Measurements from ENCODE around the gene MEF2A. TPM values are rescaled to one million over a fixed set of nuclear protein-coding genes. Genes with fewer than 3 reads are reported as not detected.

The MEF2A gene
- total and polyA plus RNA-seq, 9 donors = 25.5 to 82.7 (median 59.9) TPM

GRCh38 chr15:99562238-99562637 lies 3.5 kb upstream of the MEF2A start:
- Histone ChIP-seq H3K36me3 (no peaks in the 10 kb centered on the region), H3K4me1 (ENCODE audit: insufficient read depth) (peaks cover 3% of the 10 kb centered on the region), H3K4me3 (no peak overlapping the region), H3K9me3 (no peaks in the 10 kb centered on the region), H3K27ac (no peak overlapping the region), H3K27me3 (no peaks in the 10 kb centered on the region)
- no peak for TF ChIP-seq CTCF (IDR thresholded peaks at IDR 0.05)
- no peak for TF ChIP-seq EP300 (IDR thresholded peaks at IDR 0.05)
- TF ChIP-seq POLR2A (IDR thresholded peaks at IDR 0.05) = no peak
- intact Hi-C loops (cut with DNase I) = loop anchor here in 1 of 4 donors (10.0 kb wide), 2 partner anchors 157 to 277 kb away; no protein-coding TSS in a partner anchor
- 80 to 93% (median 80%) methylated on average over 2 of the region's 2 CpGs for WGBS, 3 donors
- no peak for DNase-seq

- intact Hi-C loops (cut with DNase I) = loop anchor here in 1 of 4 donors (10.0 kb wide), 2 partner anchors 160 to 280 kb away; no protein-coding TSS in a partner anchor
- DNase-seq = peak; percentile 47 to 66 (median 58)
- Histone ChIP-seq H3K27ac (peak overlapping the region; percentile 91 to 99), H3K9me3 (no peaks in the 10 kb centered on the region), H3K27me3 (no peaks in the 10 kb centered on the region), H3K4me3 (peak overlapping the region; percentile 71), H3K36me3 (no peaks in the 10 kb centered on the region), H3K4me1 (ENCODE audit: insufficient read depth) (peaks cover 3% of the 10 kb centered on the region)
- TF ChIP-seq CTCF (IDR thresholded peaks at IDR 0.05) = no peak
- TF ChIP-seq EP300 (IDR thresholded peaks at IDR 0.05) = no peak
- TF ChIP-seq POLR2A (IDR thresholded peaks at IDR 0.05) = no peak
- 12 to 16% (median 14%) methylated on average over 11 of the region's 11 CpGs for WGBS, 3 donors
Observed at GRCh38 chr15:99564221-99565048, 1.3 kb upstream of the MEF2A start.

- Histone ChIP-seq H3K27me3 (no peaks in the 10 kb centered on the region), H3K36me3 (no peaks in the 10 kb centered on the region), H3K4me3 (peak overlapping the region; percentile 71), H3K27ac (peak overlapping the region; percentile 91 to 99), H3K9me3 (no peaks in the 10 kb centered on the region), H3K4me1 (ENCODE audit: insufficient read depth) (peaks cover 3% of the 10 kb centered on the region)
- no peak for DNase-seq
- 1 to 2% (median 2%) methylated on average over 22 of the region's 22 CpGs for WGBS, 3 donors
- intact Hi-C loops (cut with DNase I) = loop anchor here in 1 of 4 donors (10.0 kb wide), 2 partner anchors 160 to 280 kb away; no protein-coding TSS in a partner anchor
- TF ChIP-seq POLR2A (IDR thresholded peaks at IDR 0.05) (no peak), CTCF (IDR thresholded peaks at IDR 0.05) (no peak), EP300 (IDR thresholded peaks at IDR 0.05) (no peak)
Observed at GRCh38 chr15:99565049-99565298, 810 bp upstream of the MEF2A start.

GRCh38 chr15:99566157-99566897 lies 543 bp downstream of the MEF2A start:
- 1% methylated on average over 36 to 69 of the region's 69 CpGs for WGBS, 3 donors
- no peaks in the 10 kb centered on the region for H3K27me3 ChIP-seq
- no peaks in the 10 kb centered on the region for H3K9me3 ChIP-seq
- DNase-seq = peak in 4 of 5 donors; percentile 37 to 65 (median 52)
- intact Hi-C loops (cut with DNase I) = loop anchor here in 1 of 4 donors (10.0 kb wide), 2 partner anchors 162 to 282 kb away; no protein-coding TSS in a partner anchor
- H3K4me1 ChIP-seq (ENCODE audit: insufficient read depth) = peaks cover 3% of the 10 kb centered on the region
- peak overlapping the region; percentile 91 to 99 for H3K27ac ChIP-seq
- no peaks in the 10 kb centered on the region for H3K36me3 ChIP-seq
- H3K4me3 ChIP-seq = peak overlapping the region; percentile 71
- no peak for TF ChIP-seq CTCF (IDR thresholded peaks at IDR 0.05)
- no peak for TF ChIP-seq POLR2A (IDR thresholded peaks at IDR 0.05)
- no peak for TF ChIP-seq EP300 (IDR thresholded peaks at IDR 0.05)
